GM23338 (cell line): Measurements from ENCODE around the gene RNF19B. TPM values are rescaled to one million over a fixed set of nuclear protein-coding genes. Genes with fewer than 3 reads are reported as not detected.

ENCODE experiments used
- ATAC-seq: fragments of 200-7000 bp; cut with Tn5 transposase; 3 replicates; pipeline ENCODE4 v1.9.1; 2020
- DNase-seq: peaks from one replicate; pipeline ENCODE4 v3.0.0-alpha.2; 2015; ENCODE audit warnings: low spot score
- H2AFZ ChIP-seq: fragments of 200-600 bp; sonication (generic); 2 replicates; pipeline ENCODE4 v1.8.0; 2016; ENCODE audit warnings: antibody characterized with exemption, mild to moderate bottlenecking, moderate library complexity
- H3F3A ChIP-seq: fragments of 200-600 bp; sonication (generic); replicated peaks from 2 replicates; pipeline ENCODE4 v1.8.0; 2017; ENCODE audit warnings: antibody characterized with exemption, mixed run types, low read depth
- H3K27ac ChIP-seq: fragments of 200-600 bp; sonication (generic); 2 replicates; pipeline ENCODE4 v1.6.1; 2016; ENCODE audit warnings: low read depth
- H3K27me3 ChIP-seq: fragments of 200-600 bp; sonication (generic); 2 replicates; pipeline ENCODE4 v1.8.0; 2016; ENCODE audit warnings: mild to moderate bottlenecking, mixed run types, moderate library complexity; ENCODE audit not compliant: insufficient read depth
- H3K36me3 ChIP-seq: fragments of 200-600 bp; sonication (generic); 2 replicates; pipeline ENCODE4 v1.8.0; 2016; ENCODE audit warnings: mild to moderate bottlenecking; ENCODE audit not compliant: insufficient read depth
- H3K4me1 ChIP-seq: fragments of 200-600 bp; sonication (generic); 2 replicates; pipeline ENCODE4 v1.8.0; 2016; ENCODE audit warnings: mild to moderate bottlenecking, moderate library complexity; ENCODE audit not compliant: insufficient read depth
- H3K4me2 ChIP-seq: fragments of 200-600 bp; sonication (generic); 2 replicates; pipeline ENCODE4 v1.7.1; 2017; ENCODE audit warnings: mixed run types
- H3K4me3 ChIP-seq: fragments of 200-600 bp; sonication (generic); 2 replicates; pipeline ENCODE4 v1.6.1; 2016; ENCODE audit warnings: mixed run types
- H3K79me2 ChIP-seq: fragments of 200-600 bp; sonication (generic); replicated peaks from 2 replicates; pipeline ENCODE4 v1.8.0; 2017; ENCODE audit warnings: mild to moderate bottlenecking; ENCODE audit not compliant: insufficient read depth
- H3K9me2 ChIP-seq: fragments of 200-600 bp; sonication (generic); 2 replicates; pipeline ENCODE4 v1.8.0; 2017; ENCODE audit not compliant: insufficient read depth
- H4K20me1 ChIP-seq: fragments of 200-600 bp; sonication (generic); replicated peaks from 2 replicates; pipeline ENCODE4 v1.8.0; 2017; ENCODE audit warnings: mild to moderate bottlenecking; ENCODE audit not compliant: insufficient read depth
- H3K27ac Mint-ChIP-seq: 2 replicates; pipeline ENCODE4 v1.8.0; 2020; ENCODE audit warnings: inconsistent platforms, mild to moderate bottlenecking, moderate library complexity, mixed read lengths
- H3K27me3 Mint-ChIP-seq: 3 replicates; pipeline ENCODE4 v1.8.0; 2022; ENCODE audit warnings: low read depth, mild to moderate bottlenecking, moderate library complexity, mixed read lengths, inconsistent platforms; ENCODE audit not compliant: insufficient read depth, poor library complexity
- H3K36me3 Mint-ChIP-seq: 3 replicates; pipeline ENCODE4 v1.8.0; 2021; ENCODE audit warnings: low read depth, mild to moderate bottlenecking, inconsistent platforms, moderate library complexity, mixed read lengths
- H3K4me1 Mint-ChIP-seq: 3 replicates; pipeline ENCODE4 v1.8.0; 2020; ENCODE audit warnings: mild to moderate bottlenecking, inconsistent platforms, mixed read lengths
- H3K4me3 Mint-ChIP-seq: 3 replicates; pipeline ENCODE4 v1.8.0; 2021; ENCODE audit warnings: moderate library complexity, mild to moderate bottlenecking, inconsistent platforms, mixed read lengths
- H3K9me3 Mint-ChIP-seq: 3 replicates; pipeline ENCODE4 v1.8.0; 2020; ENCODE audit warnings: moderate library complexity, mild to moderate bottlenecking, inconsistent platforms, mixed read lengths
- CTCF ChIP-seq, 2 experiments: fragments of 200-600 bp in 1 of 2; sonication (generic) in 1 of 2; conservative IDR thresholded peaks; 2 replicates each; pipeline versions ENCODE4 v1.5.1 to v1.6.1; 2016 to 2017; ENCODE audit warnings: antibody characterized with exemption in 2 of 2, low read depth in 2 of 2, mild to moderate bottlenecking in 2 of 2, moderate library complexity in 1 of 2
- EZH2 ChIP-seq: fragments of 200-600 bp; sonication (generic); IDR thresholded peaks from one replicate; pipeline ENCODE4 v1.8.0; 2017; ENCODE audit warnings: antibody characterized with exemption, mild to moderate bottlenecking, low read depth; ENCODE audit not compliant: unreplicated experiment
- EZH2phosphoT487 ChIP-seq: fragments of 200-600 bp; sonication (generic); IDR thresholded peaks from one replicate; pipeline ENCODE4 v1.8.1; 2018; ENCODE audit warnings: antibody characterized with exemption; ENCODE audit not compliant: unreplicated experiment
- JUNB ChIP-seq: IDR thresholded peaks from one replicate; pipeline ENCODE4 v1.6.1; 2016; ENCODE audit warnings: antibody characterized with exemption; ENCODE audit not compliant: unreplicated experiment
- REST ChIP-seq: IDR thresholded peaks from one replicate; pipeline ENCODE4 v1.6.1; 2018; ENCODE audit warnings: antibody characterized with exemption; ENCODE audit not compliant: unreplicated experiment
- STAT1 ChIP-seq: IDR thresholded peaks from one replicate; pipeline ENCODE4 v1.6.1; 2016; ENCODE audit warnings: antibody characterized with exemption; ENCODE audit not compliant: unreplicated experiment
- ZNF462 ChIP-seq: fragments of 250-450 bp; sonication (Bioruptor Pico); IDR thresholded peaks from 2 replicates; pipeline ENCODE4 v1.5.0; 2020; ENCODE audit warnings: mild to moderate bottlenecking, moderate library complexity
- polyA plus RNA-seq: library from polyadenylated mRNA; unstranded; fragments of >200 nt; fragmentation: Nextera tagmentation; extraction: Ambion mirVana; gene quantifications from 2 replicates; pipeline ENCODE4 v1.2.1, GENCODE V29; 2016
- total RNA-seq: library from RNA; depleted of rRNA; stranded (reverse); fragments of >200 nt; shearing (Covaris generic); gene quantifications from 2 replicates; pipeline ENCODE4 v1.2.3, GENCODE V29; 2014

Gene RNF19B
- total and polyA plus RNA-seq, 2 experiments from 2014 or later = 2.9 to 11.9 TPM

- no peak for TF ChIP-seq STAT1
- TF ChIP-seq EZH2phosphoT487 = no peak
- no peak for TF ChIP-seq CTCF (conservative IDR thresholded peaks at IDR 0.05; ENCODE audit: low read depth in 2 of 2)
- no peak for TF ChIP-seq JUNB
- no peak for TF ChIP-seq ZNF462 (CRISPR knock-in tag)
- no peak for TF ChIP-seq REST
- TF ChIP-seq EZH2 = no peak
- ATAC-seq (no peak; the same call in 2 of the 3 replicates), DNase-seq (no peak)
- no peaks in the 10 kb centered on the region for H3K36me3 Mint-ChIP-seq
- no peaks in the 10 kb centered on the region for H3K9me3 Mint-ChIP-seq
- H3K36me3 ChIP-seq = no peaks in the 10 kb centered on the region
- no peak overlapping the region for H3K27ac Mint-ChIP-seq
- H3K4me1 ChIP-seq = peaks cover 7% of the 10 kb centered on the region; the same call in 1 of the 2 replicates
- no peaks in the 10 kb centered on the region for H3F3A ChIP-seq
- no peak overlapping the region; the same call in 2 of the 3 replicates for H3K4me3 Mint-ChIP-seq
- peaks cover 22% of the 10 kb centered on the region for H3K4me1 Mint-ChIP-seq
- H3K27ac ChIP-seq = no peak overlapping the region
- H2AFZ ChIP-seq = no peak overlapping the region
- no peak overlapping the region for H3K4me3 ChIP-seq
- H3K27me3 ChIP-seq = no peaks in the 10 kb centered on the region
- H3K27me3 Mint-ChIP-seq = peaks cover 16% of the 10 kb centered on the region
- H4K20me1 ChIP-seq = no peaks in the 10 kb centered on the region
- H3K9me2 ChIP-seq = no peaks in the 10 kb centered on the region
- H3K4me2 ChIP-seq = peak overlapping the region; percentile 9; the same call in 1 of the 2 replicates
- H3K79me2 ChIP-seq = no peaks in the 10 kb centered on the region
Observed at GRCh38 chr1:32991819-32992488, 27.3 kb upstream of the RNF19B start.
